H1 (cell line): ENCODE data around the gene EPHB1. TPM values are rescaled to one million over a fixed set of nuclear protein-coding genes. Genes with fewer than 3 reads are reported as not detected.

Source experiments
- CTCF ChIA-PET: fragments of 300-600 bp; sonication (Branson Sonifier 250); formaldehyde crosslinking; loops from one replicate; lab custom pipeline; 2021; ENCODE audit not compliant: partially characterized antibody; lab: Charles Lee
- POLR2A ChIA-PET: fragments of 300-600 bp; sonication (Branson Sonifier 250); formaldehyde crosslinking; loops from one replicate; lab custom pipeline; 2021; ENCODE audit warnings: inconsistent platforms; ENCODE audit not compliant: partially characterized antibody; lab: Charles Lee
- DNase-seq, 2 experiments: peaks; one replicate each; pipeline versions ENCODE4 v3.0.0 to v3.0.0-alpha.2; 2010 to 2022; ENCODE audit warnings: low spot score in 2 of 2, low read depth in 1 of 2, mixed read lengths in 1 of 2
- FAIRE-seq: peaks from 2 replicates; lab custom pipeline; 2011; peaks lifted over from hg19 to GRCh38; lab: Jason Lieb, UNC
- H2AFZ ChIP-seq: 2 replicates; pipeline ENCODE4 v1.8.1; 2012; ENCODE audit warnings: low read length, inconsistent platforms
- H2AK5ac ChIP-seq: 2 replicates; pipeline ENCODE4 v1.6.1; 2013; ENCODE audit warnings: low read depth, low read length
- H2BK120ac ChIP-seq: replicated peaks from 2 replicates; pipeline ENCODE3; 2013; ENCODE audit warnings: low read depth, low read length, inconsistent platforms
- H2BK12ac ChIP-seq: 2 replicates; pipeline ENCODE4 v1.6.1; 2013; ENCODE audit warnings: low read depth, low read length
- H2BK15ac ChIP-seq: 2 replicates; pipeline ENCODE4 v1.6.1; 2013; ENCODE audit warnings: low read length
- H2BK20ac ChIP-seq: 2 replicates; pipeline ENCODE4 v1.6.1; 2013; ENCODE audit warnings: low read length
- H2BK5ac ChIP-seq: 2 replicates; pipeline ENCODE4 v1.6.1; 2013; ENCODE audit warnings: low read depth, low read length
- H3K14ac ChIP-seq: 2 replicates; pipeline ENCODE4 v1.6.1; 2013; ENCODE audit warnings: inconsistent platforms; ENCODE audit not compliant: insufficient read length
- H3K18ac ChIP-seq: 2 replicates; pipeline ENCODE4 v1.6.1; 2013; ENCODE audit warnings: low read length; ENCODE audit errors: extremely low read depth
- H3K23ac ChIP-seq: 2 replicates; pipeline ENCODE4 v1.6.1; 2013; ENCODE audit warnings: inconsistent platforms; ENCODE audit not compliant: insufficient read length
- H3K23me2 ChIP-seq: 2 replicates; pipeline ENCODE4 v1.6.1; 2013; ENCODE audit warnings: low read depth, low read length
- H3K27ac ChIP-seq: 2 replicates; pipeline ENCODE4 v1.6.1; 2011; ENCODE audit warnings: low read depth, low read length, inconsistent platforms
- H3K27me3 ChIP-seq, 4 experiments: replicated peaks in 1 of 4; 1 replicate in 1 of 4; 2 replicates in 3 of 4; pipeline versions ENCODE4 v1.6.1 to v1.8.1; 2011 to 2013; ENCODE audit warnings: low read length in 3 of 4, mild to moderate bottlenecking in 3 of 4, inconsistent platforms in 2 of 4, mixed read lengths in 2 of 4, moderate library complexity in 1 of 4; ENCODE audit not compliant: control insufficient read depth in 3 of 4, insufficient read depth in 3 of 4; ENCODE audit errors: extremely low read depth in 1 of 4
- H3K36me3 ChIP-seq, 4 experiments: 2 replicates each; pipeline versions ENCODE4 v1.6.1 to v1.8.1; 2011 to 2013; ENCODE audit warnings: mild to moderate bottlenecking in 4 of 4, low read length in 3 of 4, moderate library complexity in 2 of 4, control low read depth in 1 of 4, inconsistent platforms in 1 of 4; ENCODE audit not compliant: insufficient read depth in 4 of 4, control insufficient read depth in 2 of 4
- H3K4ac ChIP-seq: replicated peaks from 2 replicates; pipeline ENCODE3; 2013; ENCODE audit warnings: low read length, low read depth, mixed read lengths, inconsistent platforms; ENCODE audit not compliant: insufficient read length
- H3K4me1 ChIP-seq, 4 experiments: replicated peaks in 1 of 4; 1 replicate in 1 of 4; 2 replicates in 3 of 4; pipeline versions ENCODE4 v1.6.1 to v1.8.1; 2011 to 2013; ENCODE audit warnings: low read length in 3 of 4, inconsistent platforms in 2 of 4, mixed read lengths in 1 of 4; ENCODE audit not compliant: insufficient read depth in 4 of 4, control insufficient read depth in 3 of 4
- H3K4me2 ChIP-seq, 2 experiments: 2 replicates each; pipeline versions ENCODE4 v1.6.1 to v1.8.1; 2011 to 2013; ENCODE audit warnings: low read depth in 2 of 2, low read length in 2 of 2, control low read depth in 1 of 2, inconsistent platforms in 1 of 2, mild to moderate bottlenecking in 1 of 2; ENCODE audit not compliant: insufficient read depth in 1 of 2
- H3K4me3 ChIP-seq, 4 experiments: fragments of 200-600, 300-600 bp in 1 of 4; sonication (generic), shearing (Covaris generic), sonication (Bioruptor Twin) in 1 of 4; 2 replicates each; pipeline versions ENCODE4 v1.5.1 to v1.8.1; 2011 to 2016; ENCODE audit warnings: low read length in 4 of 4, low read depth in 3 of 4, control low read depth in 2 of 4, inconsistent platforms in 2 of 4, mild to moderate bottlenecking in 2 of 4, mixed read lengths in 1 of 4, moderate library complexity in 1 of 4; ENCODE audit not compliant: insufficient read depth in 2 of 4; ENCODE audit errors: extremely low read depth in 1 of 4
- H3K56ac ChIP-seq: replicated peaks from 2 replicates; pipeline ENCODE3; 2013; ENCODE audit warnings: low read depth, mild to moderate bottlenecking, mixed read lengths, low read length, inconsistent platforms; ENCODE audit not compliant: insufficient read length
- H3K79me1 ChIP-seq: 2 replicates; pipeline ENCODE4 v1.6.1; 2013; ENCODE audit warnings: low read depth, low read length, control low read depth
- H3K79me2 ChIP-seq, 2 experiments: 2 replicates each; pipeline versions ENCODE4 v1.6.1 to v1.8.1; 2012 to 2013; ENCODE audit warnings: low read length in 2 of 2, mild to moderate bottlenecking in 2 of 2, inconsistent platforms in 1 of 2; ENCODE audit not compliant: insufficient read depth in 2 of 2, control insufficient read depth in 1 of 2
- H3K9ac ChIP-seq, 4 experiments: replicated peaks in 1 of 4; 1 replicate in 1 of 4; 2 replicates in 3 of 4; pipeline versions ENCODE4 v1.6.1 to v1.8.1; 2011 to 2013; ENCODE audit warnings: low read depth in 3 of 4, low read length in 3 of 4, control low read depth in 2 of 4, mild to moderate bottlenecking in 2 of 4, moderate library complexity in 2 of 4, inconsistent platforms in 1 of 4; ENCODE audit errors: extremely low read depth in 1 of 4
- H3K9me3 ChIP-seq, 2 experiments: 2 replicates each; pipeline versions ENCODE4 v1.6.1 to v1.8.1; 2012 to 2013; ENCODE audit warnings: mild to moderate bottlenecking in 2 of 2, moderate library complexity in 2 of 2, control low read depth in 1 of 2, inconsistent platforms in 1 of 2, low read depth in 1 of 2, low read length in 1 of 2, mixed read lengths in 1 of 2; ENCODE audit not compliant: insufficient read depth in 2 of 2
- H4K20me1 ChIP-seq, 2 experiments: replicated peaks in 1 of 2; 2 replicates each; pipeline versions ENCODE3 to v1.8.1; 2011 to 2013; ENCODE audit warnings: inconsistent platforms in 2 of 2, low read length in 2 of 2, mild to moderate bottlenecking in 1 of 2; ENCODE audit not compliant: insufficient read depth in 2 of 2, control insufficient read depth in 1 of 2
- H4K5ac ChIP-seq: 2 replicates; pipeline ENCODE4 v1.6.1; 2013; ENCODE audit warnings: low read length, low read depth, mixed read lengths, inconsistent platforms; ENCODE audit not compliant: insufficient read length
- H4K8ac ChIP-seq: 2 replicates; pipeline ENCODE4 v1.8.0; 2013; ENCODE audit warnings: mild to moderate bottlenecking, moderate library complexity, low read length, inconsistent platforms; ENCODE audit not compliant: insufficient read depth; ENCODE audit errors: extremely low read depth
- H4K91ac ChIP-seq: replicated peaks from 2 replicates; pipeline ENCODE3; 2013; ENCODE audit warnings: low read length, mixed read lengths, inconsistent platforms; ENCODE audit not compliant: insufficient read length
- E2F6 ChIP-seq: IDR thresholded peaks from 2 replicates; pipeline ENCODE4 v1.6.1; 2012; ENCODE audit warnings: inconsistent platforms
- NRF1 ChIP-seq: IDR thresholded peaks from 2 replicates; pipeline ENCODE4 v1.6.1; 2011; ENCODE audit warnings: mild to moderate bottlenecking, low read depth, low read length, improper control_type of control experiment
- PHF8 ChIP-seq: fragments of 200-600 bp; sonication (generic); conservative IDR thresholded peaks from 2 replicates; pipeline ENCODE4 v1.7.1; 2012; ENCODE audit warnings: low read depth, mild to moderate bottlenecking, inconsistent platforms, low read length, moderate library complexity
- POLR2AphosphoS5 ChIP-seq: IDR thresholded peaks from 2 replicates; pipeline ENCODE4 v1.6.1; 2011; ENCODE audit warnings: low read depth, low read length
- RFX5 ChIP-seq: IDR thresholded peaks from 2 replicates; pipeline ENCODE4 v1.6.1; 2011; ENCODE audit warnings: low read depth, low read length, improper control_type of control experiment, borderline replicate concordance
- SIX5 ChIP-seq: IDR thresholded peaks from 2 replicates; pipeline ENCODE4 v1.6.1; 2011; ENCODE audit warnings: mild to moderate bottlenecking, low read depth, low read length
- WGBS, 2 experiments: shearing (Covaris generic) in 1 of 2; methylation state at CpG; one replicate each; pipeline versions ENCODE4 v1.1.6 to v1.1.7; 2013 to 2015; ENCODE audit warnings: low lambda C conversion rate in 2 of 2, mixed read lengths in 2 of 2, inconsistent platforms in 1 of 2, low coverage in 1 of 2, missing lambda C conversion rate in 1 of 2; ENCODE audit not compliant: insufficient replicate concordance in 2 of 2, insufficient coverage in 1 of 2, insufficient read length in 1 of 2; ENCODE audit errors: extremely low coverage in 1 of 2, missing lambda C conversion rate in 1 of 2; 5-methylcytosine and 5-hydroxymethylcytosine counted together
- polyA plus RNA-seq, 7 experiments: library from polyadenylated mRNA; depleted of rRNA in 3 of 7; stranded (reverse) in 5 of 7; unstranded in 2 of 7; fragments of >200 nt in 5 of 7; fragments of 200-250 nt in 2 of 7; gene quantifications; 1 replicate in 5 of 7; 2 replicates in 1 of 7; 4 replicates in 1 of 7; pipeline versions ENCODE4 v1.2.1 to v1.2.3, GENCODE V29; 2011 to 2013; ENCODE audit warnings: missing spikeins in 2 of 7, mixed read lengths in 2 of 7
- total RNA-seq: library from RNA; stranded (reverse); fragmentation: NEBNext Ultra II Directional; extraction: Animal tissue kit (Norgen Biotek cat#: 25700); gene quantifications from 2 replicates; pipeline ENCODE4 v1.2.1, GENCODE V29; 2021

EPHB1 gene
- total and polyA plus RNA-seq, 2 of the 8 experiments (the other 6 are each of a cell fraction or from before 2014, with no cell fraction given): 3.5 to 5.9 TPM

- Histone ChIP-seq H3K27ac (no peak overlapping the region), H2AFZ (no peak overlapping the region), H2BK15ac (no peak overlapping the region), H3K4me2 (no peak overlapping the region), H2BK120ac (no peak overlapping the region), H4K20me1 (no peaks in the 10 kb centered on the region), H3K14ac (no peak overlapping the region), H3K79me2 (no peaks in the 10 kb centered on the region), H3K4me3 (no peak overlapping the region), H3K18ac (no peak overlapping the region), H2AK5ac (no peak overlapping the region), H4K8ac (no peak overlapping the region), H4K91ac (no peak overlapping the region), H2BK12ac (no peak overlapping the region), H3K36me3 (no peaks in the 10 kb centered on the region), H2BK5ac (no peak overlapping the region), H3K56ac (no peak overlapping the region), H3K9ac (no peak overlapping the region), H3K23ac (no peak overlapping the region), H3K79me1 (no peaks in the 10 kb centered on the region), H4K5ac (no peak overlapping the region), H2BK20ac (no peak overlapping the region), H3K4me1 (peaks cover 2 to 13% (median 5%) of the 10 kb centered on the region in 4 experiments; a peak in 5 of 7 replicates), H3K9me3 (no peaks in the 10 kb centered on the region), H3K27me3 (no peaks in the 10 kb centered on the region), H3K23me2 (no peaks in the 10 kb centered on the region)
- FAIRE-seq: no peak
- DNase-seq: no peak
- ChIA-PET POLR2A (no interaction called here), CTCF (no interaction called here)
- TF ChIP-seq SIX5 (no peak), RFX5 (no peak), NRF1 (no peak), PHF8 (no peak), E2F6 (no peak), POLR2AphosphoS5 (no peak)
- TF ChIP-seq, all 59 proteins: peak for 0
- WGBS, 2 experiments: 91% methylated on average over 3 of the region's 3 CpGs; no CpG with 5 or more reads in 1 of the 2 experiments
- no peak overlapping the region for H3K4ac ChIP-seq
Observed at GRCh38 chr3:135263331-135263730, 468.3 kb downstream of the EPHB1 start.
